IMR-90 (cell line): ENCODE results near the gene MIOX. TPM values are rescaled to one million over a fixed set of nuclear protein-coding genes. Genes with fewer than 3 reads are reported as not detected.

Experiments
- ATAC-seq: fragments of 200-7000 bp; cut with Tn5 transposase; 2 replicates; pipeline ENCODE4 v1.9.1; 2020; ENCODE audit warnings: low read depth, mild to moderate bottlenecking, moderate library complexity
- BruUV-seq: library from RNA; stranded (reverse); fragments of 400-500 nt; replicated peaks from 2 replicates; lab custom pipeline; 2021; lab: Mats Ljungman, UMichigan
- CTCF ChIA-PET: fragments of 300-600 bp; formaldehyde crosslinking; extraction: SDS; loops from one replicate; lab custom pipeline; 2021; ENCODE audit warnings: antibody characterized with exemption; lab: Yijun Ruan, JAX
- POLR2A ChIA-PET: fragments of 300-600 bp; sonication (Branson Sonifier 250); formaldehyde crosslinking; loops from one replicate; lab custom pipeline; 2022; ENCODE audit warnings: antibody characterized with exemption; ENCODE audit not compliant: unreplicated experiment; lab: Charles Lee
- DNase-seq: peaks from one replicate; pipeline ENCODE4 v3.0.0; 2013
- H2AFZ ChIP-seq: replicated peaks from 2 replicates; pipeline ENCODE3; 2013; ENCODE audit warnings: low read length, mild to moderate bottlenecking; ENCODE audit not compliant: poor library complexity
- H2AK5ac ChIP-seq: 2 replicates; pipeline ENCODE4 v1.6.1; 2013; ENCODE audit warnings: low read depth, low read length, inconsistent platforms
- H2AK9ac ChIP-seq: replicated peaks from 2 replicates; pipeline ENCODE3; 2013; ENCODE audit warnings: mild to moderate bottlenecking, low read depth, low read length, moderate library complexity; ENCODE audit not compliant: poor library complexity
- H2BK120ac ChIP-seq: 2 replicates; pipeline ENCODE4 v1.6.1; 2013; ENCODE audit warnings: low read depth, low read length, inconsistent platforms
- H2BK15ac ChIP-seq: 3 replicates; pipeline ENCODE4 v1.6.1; 2013; ENCODE audit warnings: low read depth, low read length, inconsistent platforms
- H2BK20ac ChIP-seq: 2 replicates; pipeline ENCODE4 v1.6.1; 2013; ENCODE audit warnings: low read depth, mild to moderate bottlenecking, inconsistent platforms, low read length, moderate library complexity
- H2BK5ac ChIP-seq: 2 replicates; pipeline ENCODE4 v1.6.1; 2013; ENCODE audit warnings: mild to moderate bottlenecking, low read depth, low read length, inconsistent platforms; ENCODE audit not compliant: poor library complexity, severe bottlenecking
- H3K14ac ChIP-seq: replicated peaks from 2 replicates; pipeline ENCODE4 v1.6.1; 2013; ENCODE audit warnings: low read depth, low read length, inconsistent platforms
- H3K18ac ChIP-seq: 2 replicates; pipeline ENCODE4 v1.6.1; 2013; ENCODE audit warnings: low read depth, low read length, control low read depth
- H3K23ac ChIP-seq: 2 replicates; pipeline ENCODE4 v1.6.1; 2013; ENCODE audit warnings: low read depth, low read length, inconsistent platforms
- H3K27ac ChIP-seq: 2 replicates; pipeline ENCODE4 v1.5.1; 2013; ENCODE audit warnings: mild to moderate bottlenecking, control low read depth, low read length; ENCODE audit not compliant: insufficient read depth
- H3K27me3 ChIP-seq: 2 replicates; pipeline ENCODE4 v1.6.1; 2013; ENCODE audit warnings: low read length; ENCODE audit not compliant: control insufficient read depth, insufficient read depth
- H3K36me3 ChIP-seq: 2 replicates; pipeline ENCODE4 v1.6.1; 2013; ENCODE audit warnings: low read length, mixed read lengths; ENCODE audit not compliant: control insufficient read depth, insufficient read depth
- H3K4ac ChIP-seq: 2 replicates; pipeline ENCODE4 v1.6.1; 2013; ENCODE audit warnings: low read depth, low read length, inconsistent platforms
- H3K4me1 ChIP-seq: 2 replicates; pipeline ENCODE4 v1.6.1; 2013; ENCODE audit warnings: low read length, mixed read lengths; ENCODE audit not compliant: control insufficient read depth, insufficient read depth
- H3K4me2 ChIP-seq: 2 replicates; pipeline ENCODE4 v1.6.1; 2013; ENCODE audit warnings: low read depth, mild to moderate bottlenecking, control low read depth, low read length, moderate library complexity
- H3K4me3 ChIP-seq: 2 replicates; pipeline ENCODE4 v1.5.1; 2013; ENCODE audit warnings: low read depth, mild to moderate bottlenecking, control low read depth, low read length, moderate library complexity; ENCODE audit not compliant: insufficient read depth
- H3K56ac ChIP-seq: 2 replicates; pipeline ENCODE4 v1.6.1; 2013; ENCODE audit warnings: low read length, inconsistent platforms; ENCODE audit not compliant: insufficient read depth; ENCODE audit errors: extremely low read depth
- H3K79me1 ChIP-seq, 2 experiments: 2 replicates each; pipeline ENCODE4 v1.6.1; 2013; ENCODE audit warnings: low read length in 2 of 2, inconsistent platforms in 1 of 2, low read depth in 1 of 2
- H3K9ac ChIP-seq: 2 replicates; pipeline ENCODE4 v1.6.1; 2013; ENCODE audit warnings: low read depth, low read length, control low read depth
- H3K9me1 ChIP-seq: 2 replicates; pipeline ENCODE4 v1.6.1; 2013; ENCODE audit warnings: low read length, inconsistent platforms; ENCODE audit not compliant: insufficient read depth
- H3K9me3 ChIP-seq: 2 replicates; pipeline ENCODE4 v1.6.1; 2013; ENCODE audit warnings: low read length; ENCODE audit not compliant: control insufficient read depth, insufficient read depth
- H4K20me1 ChIP-seq: 2 replicates; pipeline ENCODE4 v1.6.1; 2013; ENCODE audit warnings: low read length, inconsistent platforms; ENCODE audit not compliant: insufficient read depth
- H4K5ac ChIP-seq: 2 replicates; pipeline ENCODE4 v1.6.1; 2013; ENCODE audit warnings: mild to moderate bottlenecking, low read depth, low read length, control low read depth
- H4K8ac ChIP-seq, 2 experiments: 2 replicates each; pipeline ENCODE4 v1.6.1; 2013; ENCODE audit warnings: low read depth in 2 of 2, low read length in 2 of 2, control low read depth in 1 of 2, inconsistent platforms in 1 of 2
- H4K91ac ChIP-seq: 2 replicates; pipeline ENCODE4 v1.6.1; 2013; ENCODE audit warnings: low read depth, low read length, inconsistent platforms; ENCODE audit not compliant: insufficient read depth
- POLR2A ChIP-seq: IDR thresholded peaks from 2 replicates; pipeline ENCODE4 v1.6.1; 2012; ENCODE audit warnings: mild to moderate bottlenecking, low read depth, low read length
- RFX5 ChIP-seq: IDR thresholded peaks from 2 replicates; pipeline ENCODE4 v1.8.0; 2012; ENCODE audit warnings: low read depth, mild to moderate bottlenecking, low read length, moderate library complexity
- WGBS, 2 experiments: methylation state at CpG; one replicate each; pipeline versions ENCODE4 v1.1.5 to v1.1.7; 2013; ENCODE audit warnings: missing lambda C conversion rate in 2 of 2; ENCODE audit not compliant: insufficient read length in 1 of 2; ENCODE audit errors: extremely low coverage in 2 of 2; 5-methylcytosine and 5-hydroxymethylcytosine counted together
- dilution Hi-C: fragments of 300-500 bp; cut with HindIII; formaldehyde crosslinking; loops from one replicate; pipeline ENCODE4 v1.14.3; 2018; ENCODE audit warnings: low sequenced_read_pairs; ENCODE audit not compliant: unreplicated experiment
- in situ Hi-C: fragments of 300-500 bp; cut with MboI; formaldehyde crosslinking; loops from 3 replicates; pipeline ENCODE4 v1.14.3; 2019; ENCODE audit warnings: low sequenced_read_pairs, inconsistent platforms, mixed read lengths
- intact Hi-C: fragments of 100-400 bp; cut with micrococcal nuclease; formaldehyde crosslinking; loops from 2 replicates; pipeline ENCODE4 v1.10.0; 2022
- polyA plus RNA-seq, 3 experiments: library from polyadenylated mRNA; depleted of rRNA; stranded (reverse); fragments of >200 nt; gene quantifications; 2 replicates each; pipeline ENCODE4 v1.2.3, GENCODE V29; 2012; ENCODE audit warnings: low replicate concordance in 1 of 3
- total RNA-seq: library from RNA; depleted of rRNA; stranded (reverse); fragments of >200 nt; gene quantifications from 2 replicates; pipeline ENCODE4 v1.2.3, GENCODE V29; 2012
- TF ChIP-seq, protein P1 (sequence below): fragments of 150-350 bp; IDR thresholded peaks from 2 replicates; pipeline ENCODE4 v1.6.1; 2016; ENCODE audit warnings: low read depth, mild to moderate bottlenecking, low read length, moderate library complexity, borderline replicate concordance
- TF ChIP-seq, protein P2 (sequence below): fragments of 150-350 bp; IDR thresholded peaks from 2 replicates; pipeline ENCODE4 v1.6.1; 2017; ENCODE audit warnings: mild to moderate bottlenecking, antibody characterized with exemption, low read length, low read depth

Gene MIOX
- total and polyA plus RNA-seq, 2 of the 4 experiments (the other 2 are of a cell fraction) = not detected

DNA sequence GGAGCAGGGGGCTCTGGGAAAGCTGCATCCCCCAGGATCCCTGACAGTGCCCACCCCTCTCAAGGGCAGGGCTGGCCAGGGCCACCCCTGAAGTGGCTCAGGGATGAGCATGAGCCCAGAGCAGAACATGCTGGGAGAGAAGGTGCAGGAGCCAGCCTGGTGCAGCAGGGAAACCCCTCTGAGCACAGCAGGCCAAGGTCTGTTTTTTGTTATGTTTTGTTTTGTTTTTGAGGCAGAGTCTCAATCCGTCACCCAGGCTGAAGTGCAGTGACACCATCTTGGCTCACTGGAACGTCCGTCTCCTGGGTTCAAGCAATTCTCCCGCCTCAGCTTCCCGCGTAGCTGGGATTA is 11.0 kb upstream of the MIOX start:
- ATAC-seq (no peak), DNase-seq (no peak)
- H2AK9ac ChIP-seq = peak overlapping the region; percentile 38
- H3K27ac ChIP-seq = no peak overlapping the region
- H3K9ac ChIP-seq = peak overlapping the region; percentile 46
- peaks cover 2% of the 10 kb centered on the region; the same call in 1 of the 2 replicates for H3K36me3 ChIP-seq
- peak overlapping the region; percentile 2 for H3K4ac ChIP-seq
- H4K91ac ChIP-seq = peak overlapping the region; percentile 58; the same call in 1 of the 2 replicates
- TF ChIP-seq, protein P1, sequence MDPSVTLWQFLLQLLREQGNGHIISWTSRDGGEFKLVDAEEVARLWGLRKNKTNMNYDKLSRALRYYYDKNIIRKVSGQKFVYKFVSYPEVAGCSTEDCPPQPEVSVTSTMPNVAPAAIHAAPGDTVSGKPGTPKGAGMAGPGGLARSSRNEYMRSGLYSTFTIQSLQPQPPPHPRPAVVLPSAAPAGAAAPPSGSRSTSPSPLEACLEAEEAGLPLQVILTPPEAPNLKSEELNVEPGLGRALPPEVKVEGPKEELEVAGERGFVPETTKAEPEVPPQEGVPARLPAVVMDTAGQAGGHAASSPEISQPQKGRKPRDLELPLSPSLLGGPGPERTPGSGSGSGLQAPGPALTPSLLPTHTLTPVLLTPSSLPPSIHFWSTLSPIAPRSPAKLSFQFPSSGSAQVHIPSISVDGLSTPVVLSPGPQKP = no peak
- no peak for TF ChIP-seq POLR2A
- no peak for TF ChIP-seq RFX5
- TF ChIP-seq, protein P2, sequence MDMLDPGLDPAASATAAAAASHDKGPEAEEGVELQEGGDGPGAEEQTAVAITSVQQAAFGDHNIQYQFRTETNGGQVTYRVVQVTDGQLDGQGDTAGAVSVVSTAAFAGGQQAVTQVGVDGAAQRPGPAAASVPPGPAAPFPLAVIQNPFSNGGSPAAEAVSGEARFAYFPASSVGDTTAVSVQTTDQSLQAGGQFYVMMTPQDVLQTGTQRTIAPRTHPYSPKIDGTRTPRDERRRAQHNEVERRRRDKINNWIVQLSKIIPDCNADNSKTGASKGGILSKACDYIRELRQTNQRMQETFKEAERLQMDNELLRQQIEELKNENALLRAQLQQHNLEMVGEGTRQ = no peak
- no peak overlapping the region for H4K5ac ChIP-seq
- intact Hi-C loops (loop anchor here (1.0 kb wide), 1 partner anchor 23 kb away; no protein-coding TSS in a partner anchor), dilution Hi-C loops (no loop called here), in situ Hi-C loops (no loop called here)
- H2BK15ac ChIP-seq = no peak overlapping the region
- no peak overlapping the region for H2BK5ac ChIP-seq
- peaks cover 15% of the 10 kb centered on the region for H3K27me3 ChIP-seq
- H3K4me2 ChIP-seq = peak overlapping the region; percentile 68; the same call in 1 of the 2 replicates
- peak overlapping the region; percentile 59 to 72; a peak in 3 of 4 replicates for H4K8ac ChIP-seq
- BruUV-seq = no TSS peak
- H3K56ac ChIP-seq = no peak overlapping the region
- no peaks in the 10 kb centered on the region for H3K9me3 ChIP-seq
- H3K4me1 ChIP-seq = peaks cover 15% of the 10 kb centered on the region
- peaks cover 37% of the 10 kb centered on the region for H4K20me1 ChIP-seq
- no peak overlapping the region for H3K4me3 ChIP-seq
- peaks cover 13 to 35% of the 10 kb centered on the region in 2 experiments; a peak in 3 of 4 replicates for H3K79me1 ChIP-seq
- CTCF ChIA-PET = no interaction called here
- no peak overlapping the region; the same call in 1 of the 2 replicates for H2AK5ac ChIP-seq
- H3K23ac ChIP-seq = no peak overlapping the region
- no peak overlapping the region for H2BK20ac ChIP-seq
- no peak overlapping the region; the same call in 1 of the 2 replicates for H2BK120ac ChIP-seq
- H3K14ac ChIP-seq = peak overlapping the region; percentile 17
- H2AFZ ChIP-seq = peak overlapping the region; percentile 96
- peaks cover 14% of the 10 kb centered on the region for H3K9me1 ChIP-seq
- no peak overlapping the region for H3K18ac ChIP-seq
- WGBS, 2 experiments = no CpG with 5 or more reads among the region's 6 CpGs
- POLR2A ChIA-PET = no interaction called here
